NB4 (cell line): ENCODE data around the gene FGF11.

Experiments used
- CTCF ChIP-seq: IDR thresholded peaks from one replicate; pipeline ENCODE4 v1.5.1; 2012; ENCODE audit warnings: low read depth, low read length
- POLR2A ChIP-seq: IDR thresholded peaks from 2 replicates; pipeline ENCODE4 v1.6.1; 2011; ENCODE audit warnings: mild to moderate bottlenecking; ENCODE audit not compliant: insufficient read length; ENCODE audit errors: extremely low read depth

- TF ChIP-seq POLR2A (no peak), CTCF (no peak)
Observed at GRCh38 chr17:7398612-7399011, 40.7 kb upstream of the FGF11 start.
